DMS 273 treated with DMSO at 0.1 percent for 48 hours (cell line): ENCODE measurements around the gene ACTG2.

Experiments used
- DNase-seq: peaks from one replicate; lab custom pipeline; 2025; lab: John Stamatoyannopoulos, UW

Gene ACTG2

DNA sequence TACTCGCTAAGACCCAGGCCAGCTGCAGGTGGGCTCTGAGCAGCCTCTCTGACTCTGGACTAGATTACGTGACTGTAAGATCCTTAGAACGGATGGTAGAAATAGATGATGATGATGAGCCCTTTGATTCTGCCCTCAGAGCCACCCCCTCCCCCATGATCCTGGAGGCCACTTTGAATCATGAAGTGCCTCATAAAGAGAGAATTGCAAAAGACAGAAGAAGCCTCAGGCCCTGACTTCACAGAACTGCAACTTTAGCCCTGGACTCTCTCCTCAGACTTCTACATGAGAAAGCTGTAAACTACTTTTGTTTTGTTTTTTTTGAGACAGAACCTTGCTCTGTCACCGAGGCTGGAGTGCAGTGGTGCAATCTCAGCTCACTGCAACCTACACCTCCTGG lies 76.5 kb downstream of the ACTG2 start:
- DNase-seq: no peak
